HG03103 (cell line): Measurements from ENCODE around the gene GPC3.
"Not testable (repeated sequence)": the region's sequence is repeated elsewhere in the genome, so short reads cannot be mapped to it uniquely, and the experiment has no call there.

Experiments used
- ATAC-seq: cut with Tn5 transposase; IDR thresholded peaks from one replicate; pipeline ENCODE4 v1.9.1; 2021; ENCODE audit warnings: low read depth; ENCODE audit not compliant: unreplicated experiment

Gene GPC3

GRCh38 chrX:133792198-133792953, 193.0 kb downstream of the GPC3 start:
- ATAC-seq, result peak; percentile 54

GRCh38 chrX:133789829-133790228, 195.6 kb downstream of the GPC3 start:
- no peak for ATAC-seq

- ATAC-seq, result no peak
Measured at GRCh38 chrX:133786382-133786781, 199.0 kb downstream of the GPC3 start.

- peak; percentile 89 for ATAC-seq
Measured at GRCh38 chrX:133783274-133783673, 202.1 kb downstream of the GPC3 start.

- ATAC-seq, result no peak
Measured at GRCh38 chrX:133781174-133781573, 204.2 kb downstream of the GPC3 start.

GRCh38 chrX:133776072-133776471, 209.3 kb downstream of the GPC3 start:
- ATAC-seq, result no peak

- no peak for ATAC-seq
Measured at GRCh38 chrX:133774807-133775206, 210.6 kb downstream of the GPC3 start.

GRCh38 chrX:133771086-133771646, 214.2 kb downstream of the GPC3 start:
- no peak for ATAC-seq

- not testable (repeated sequence) for ATAC-seq
Measured at GRCh38 chrX:133762976-133763548, 222.3 kb downstream of the GPC3 start.

GRCh38 chrX:133754657-133755056, 230.7 kb downstream of the GPC3 start:
- no peak for ATAC-seq

GRCh38 chrX:133749951-133750350, 235.4 kb downstream of the GPC3 start:
- no peak for ATAC-seq

GRCh38 chrX:133749370-133749769, 236.0 kb downstream of the GPC3 start:
- no peak for ATAC-seq

GRCh38 chrX:133747196-133747595, 238.2 kb downstream of the GPC3 start:
- ATAC-seq, result no peak

GRCh38 chrX:133746593-133746992, 238.8 kb downstream of the GPC3 start:
- ATAC-seq, result no peak

- no peak for ATAC-seq
Measured at GRCh38 chrX:133745349-133745748, 240.0 kb downstream of the GPC3 start.

GRCh38 chrX:133742602-133743305, 242.6 kb downstream of the GPC3 start:
- ATAC-seq, result no peak

- no peak for ATAC-seq
Measured at GRCh38 chrX:133741303-133741702, 244.1 kb downstream of the GPC3 start.

GRCh38 chrX:133726642-133727041, 258.8 kb downstream of the GPC3 start:
- ATAC-seq, result no peak

- ATAC-seq, result no peak
Measured at GRCh38 chrX:133726211-133726630, 259.2 kb downstream of the GPC3 start.

GRCh38 chrX:133723930-133724329, 261.5 kb downstream of the GPC3 start:
- no peak for ATAC-seq

GRCh38 chrX:133722756-133723155, 262.6 kb downstream of the GPC3 start:
- no peak for ATAC-seq
